ENCODE results near the gene TMEM182.

TMEM182 gene

GRCh38 chr2:102844911-102845310 is 83.1 kb downstream of the TMEM182 start:
- Histone ChIP-seq H3K4me3 (ENCODE audit: low read depth, low read length, poor library complexity, severe bottlenecking) (no peak overlapping the region), H3K9me2 (ENCODE audit: low read depth, low read length) (no peaks in the 10 kb centered on the region), H4K20me1 (ENCODE audit: insufficient read depth, low read length) (no peaks in the 10 kb centered on the region), H3K79me2 (ENCODE audit: insufficient read depth, low read length) (no peaks in the 10 kb centered on the region), H3K9ac (ENCODE audit: low read length) (no peak overlapping the region), H3K4me1 (ENCODE audit: insufficient read depth, low read length, severe bottlenecking) (no peaks in the 10 kb centered on the region), H3K27me3 (ENCODE audit: insufficient read depth, low read length) (no peaks in the 10 kb centered on the region), H3K4me2 (ENCODE audit: low read length) (no peak overlapping the region), H3F3A (ENCODE audit: insufficient read depth, low read length) (no peaks in the 10 kb centered on the region), H2AFZ (ENCODE audit: low read length) (no peak overlapping the region), H3K9me3 (ENCODE audit: low read length) (no peaks in the 10 kb centered on the region), H3K36me3 (ENCODE audit: insufficient read depth, low read length) (no peaks in the 10 kb centered on the region), H3K27ac (ENCODE audit: low read depth, low read length, poor library complexity, severe bottlenecking) (no peak overlapping the region)
- TF ChIP-seq CTCF (IDR thresholded peaks at IDR 0.05; ENCODE audit: low read length) (no peak), EZH2 (IDR thresholded peaks at IDR 0.05; ENCODE audit: borderline replicate concordance, low read length) (no peak)

DNA sequence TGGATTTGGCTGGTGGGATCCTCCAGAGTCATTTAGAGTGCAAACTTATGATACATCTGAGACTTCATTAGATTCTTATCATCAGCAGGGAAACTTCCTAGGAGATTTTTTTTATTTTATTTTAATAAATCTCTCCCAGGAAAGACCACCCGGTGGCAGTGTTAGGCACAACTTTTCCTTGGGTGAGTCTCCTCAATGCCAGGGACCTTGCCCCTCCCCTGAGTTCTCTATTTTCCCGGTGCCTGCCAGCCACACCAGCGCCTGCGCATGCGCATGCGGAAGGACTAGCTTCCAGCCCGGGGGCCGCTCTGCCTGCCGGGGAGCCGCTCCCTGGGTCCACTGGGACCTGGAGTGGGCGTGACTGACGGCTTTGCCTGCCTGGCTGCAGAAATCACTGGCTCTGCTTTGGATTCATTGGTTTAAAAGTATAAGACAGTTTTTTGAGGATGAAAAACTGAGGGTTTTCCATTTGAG is 86.6 kb downstream of the TMEM182 start:
- no peaks in the 10 kb centered on the region for H3F3A ChIP-seq (ENCODE audit: insufficient read depth, low read length)
- H3K4me3 ChIP-seq (ENCODE audit: low read depth, low read length, poor library complexity, severe bottlenecking): no peak overlapping the region
- no peaks in the 10 kb centered on the region for H3K9me3 ChIP-seq (ENCODE audit: low read length)
- H3K9me2 ChIP-seq (ENCODE audit: low read depth, low read length): no peaks in the 10 kb centered on the region
- no peaks in the 10 kb centered on the region for H4K20me1 ChIP-seq (ENCODE audit: insufficient read depth, low read length)
- no peaks in the 10 kb centered on the region for H3K4me1 ChIP-seq (ENCODE audit: insufficient read depth, low read length, severe bottlenecking)
- H3K36me3 ChIP-seq (ENCODE audit: insufficient read depth, low read length): no peaks in the 10 kb centered on the region
- H3K27me3 ChIP-seq (ENCODE audit: insufficient read depth, low read length): no peaks in the 10 kb centered on the region
- H3K9ac ChIP-seq (ENCODE audit: low read length): no peak overlapping the region
- H3K79me2 ChIP-seq (ENCODE audit: insufficient read depth, low read length): no peaks in the 10 kb centered on the region; the same call in 1 of the 2 replicates
- H3K27ac ChIP-seq (ENCODE audit: low read depth, low read length, poor library complexity, severe bottlenecking): no peak overlapping the region
- no peak overlapping the region for H3K4me2 ChIP-seq (ENCODE audit: low read length)
- no peak for TF ChIP-seq EZH2 (IDR thresholded peaks at IDR 0.05; ENCODE audit: borderline replicate concordance, low read length)
- no peak for TF ChIP-seq CTCF (IDR thresholded peaks at IDR 0.05; ENCODE audit: low read length)
- no peak overlapping the region for H2AFZ ChIP-seq (ENCODE audit: low read length)

DNA sequence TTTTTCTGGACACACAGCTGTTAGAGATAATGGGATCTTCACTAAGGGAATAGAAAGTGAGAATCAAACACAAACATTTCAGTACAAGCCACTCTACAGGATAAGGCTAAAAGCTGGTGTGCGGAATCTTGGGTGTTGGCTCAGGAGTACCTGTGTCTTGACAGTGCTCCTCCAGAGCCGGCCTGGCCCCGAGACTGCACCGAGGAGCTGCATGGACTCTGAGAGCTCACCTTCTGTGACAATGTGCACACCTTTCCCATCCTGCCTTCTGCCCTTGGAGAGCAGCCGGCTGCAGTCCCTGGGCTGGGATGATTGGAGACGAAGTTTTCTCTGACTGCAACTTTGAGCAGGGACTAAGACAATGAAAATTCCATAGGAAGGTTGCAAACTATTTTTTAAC is 89.1 kb downstream of the TMEM182 start:
- Histone ChIP-seq H3K36me3 (ENCODE audit: insufficient read depth, low read length) (no peaks in the 10 kb centered on the region), H3K79me2 (ENCODE audit: insufficient read depth, low read length) (no peaks in the 10 kb centered on the region; the same call in 1 of the 2 replicates), H3K4me3 (ENCODE audit: low read depth, low read length, poor library complexity, severe bottlenecking) (no peak overlapping the region), H3K4me2 (ENCODE audit: low read length) (no peak overlapping the region), H4K20me1 (ENCODE audit: insufficient read depth, low read length) (no peaks in the 10 kb centered on the region), H2AFZ (ENCODE audit: low read length) (no peak overlapping the region), H3K4me1 (ENCODE audit: insufficient read depth, low read length, severe bottlenecking) (no peaks in the 10 kb centered on the region), H3K27ac (ENCODE audit: low read depth, low read length, poor library complexity, severe bottlenecking) (no peak overlapping the region), H3K27me3 (ENCODE audit: insufficient read depth, low read length) (no peaks in the 10 kb centered on the region), H3F3A (ENCODE audit: insufficient read depth, low read length) (no peaks in the 10 kb centered on the region), H3K9me2 (ENCODE audit: low read depth, low read length) (no peaks in the 10 kb centered on the region), H3K9me3 (ENCODE audit: low read length) (no peaks in the 10 kb centered on the region), H3K9ac (ENCODE audit: low read length) (no peak overlapping the region)
- no peak for TF ChIP-seq CTCF (IDR thresholded peaks at IDR 0.05; ENCODE audit: low read length)
- no peak for TF ChIP-seq EZH2 (IDR thresholded peaks at IDR 0.05; ENCODE audit: borderline replicate concordance, low read length)

Data from OCI-LY1 (cell line).